ENCODE data around the gene SLAMF6. TPM values are rescaled to one million over a fixed set of nuclear protein-coding genes. Genes with fewer than 3 reads are reported as not detected.
"Not testable (repeated sequence)": the region's sequence is repeated elsewhere in the genome, so short reads cannot be mapped to it uniquely, and the experiment has no call there.

Gene SLAMF6
- total and polyA plus RNA-seq, 2 experiments from 2014 or later = not detected

GRCh38 chr1:160486453-160486852 lies 36.6 kb downstream of the SLAMF6 start:
- no peak overlapping the region for H2AFZ ChIP-seq
- H3K36me3 ChIP-seq (replicated peaks; ENCODE audit: insufficient read depth, low read depth) = no peaks in the 10 kb centered on the region
- no peaks in the 10 kb centered on the region for H3K4me1 ChIP-seq (ENCODE audit: insufficient read depth)
- DNase-seq (ENCODE audit: low spot score) = no peak
- no peaks in the 10 kb centered on the region for H3K27me3 ChIP-seq
- H4K20me1 ChIP-seq (ENCODE audit: insufficient read depth, poor library complexity, severe bottlenecking) = no peaks in the 10 kb centered on the region
- TF ChIP-seq EZH2phosphoT487 (IDR thresholded peaks at IDR 0.05; ENCODE audit: low read depth, severe bottlenecking, unreplicated experiment) (no peak), EZH2 (IDR thresholded peaks at IDR 0.05; ENCODE audit: borderline replicate concordance) (no peak), CTCF (IDR thresholded peaks at IDR 0.05; ENCODE audit: poor library complexity) (no peak)
- no peak overlapping the region for H3K4me3 ChIP-seq
- H3K79me2 ChIP-seq = no peaks in the 10 kb centered on the region
- H3K9me3 ChIP-seq (ENCODE audit: low read depth) = no peaks in the 10 kb centered on the region
- 53% methylated on average over 4 of the region's 4 CpGs for WGBS (ENCODE audit: low lambda C conversion rate, missing lambda C conversion rate)
- no peak overlapping the region for H3K27ac ChIP-seq
- no peak overlapping the region for H3K4me2 ChIP-seq
- no peaks in the 10 kb centered on the region for H3K9me2 ChIP-seq (replicated peaks; ENCODE audit: insufficient read depth)

GRCh38 chr1:160483505-160484185 lies 39.4 kb downstream of the SLAMF6 start:
- WGBS (ENCODE audit: low lambda C conversion rate, missing lambda C conversion rate) = 90% methylated on average over 2 of the region's 2 CpGs
- H3K4me2 ChIP-seq = no peak overlapping the region
- no peaks in the 10 kb centered on the region for H3K36me3 ChIP-seq (replicated peaks; ENCODE audit: insufficient read depth, low read depth)
- no peaks in the 10 kb centered on the region for H4K20me1 ChIP-seq (ENCODE audit: insufficient read depth, poor library complexity, severe bottlenecking)
- no peaks in the 10 kb centered on the region for H3K79me2 ChIP-seq
- no peak for DNase-seq (ENCODE audit: low spot score)
- H3K27me3 ChIP-seq = no peaks in the 10 kb centered on the region
- no peak overlapping the region for H3K27ac ChIP-seq
- H3K4me3 ChIP-seq = no peak overlapping the region
- no peak overlapping the region for H2AFZ ChIP-seq
- H3K9me2 ChIP-seq (replicated peaks; ENCODE audit: insufficient read depth) = no peaks in the 10 kb centered on the region
- H3K4me1 ChIP-seq (ENCODE audit: insufficient read depth) = no peaks in the 10 kb centered on the region
- no peaks in the 10 kb centered on the region for H3K9me3 ChIP-seq (ENCODE audit: low read depth)
- TF ChIP-seq EZH2 (IDR thresholded peaks at IDR 0.05; ENCODE audit: borderline replicate concordance) = no peak
- TF ChIP-seq EZH2phosphoT487 (IDR thresholded peaks at IDR 0.05; ENCODE audit: low read depth, severe bottlenecking, unreplicated experiment) = no peak
- no peak for TF ChIP-seq CTCF (IDR thresholded peaks at IDR 0.05; ENCODE audit: poor library complexity)

- Histone ChIP-seq H3K4me2 (no peak overlapping the region), H4K20me1 (ENCODE audit: insufficient read depth, poor library complexity, severe bottlenecking) (no peaks in the 10 kb centered on the region), H3K36me3 (replicated peaks; ENCODE audit: insufficient read depth, low read depth) (no peaks in the 10 kb centered on the region), H3K27ac (no peak overlapping the region), H3K27me3 (no peaks in the 10 kb centered on the region), H3K79me2 (no peaks in the 10 kb centered on the region), H3K9me2 (replicated peaks; ENCODE audit: insufficient read depth) (no peaks in the 10 kb centered on the region), H3K9me3 (ENCODE audit: low read depth) (no peaks in the 10 kb centered on the region), H3K4me1 (ENCODE audit: insufficient read depth) (no peaks in the 10 kb centered on the region), H3K4me3 (no peak overlapping the region), H2AFZ (no peak overlapping the region)
- no peak for DNase-seq (ENCODE audit: low spot score)
- TF ChIP-seq EZH2 (IDR thresholded peaks at IDR 0.05; ENCODE audit: borderline replicate concordance) (no peak), CTCF (IDR thresholded peaks at IDR 0.05; ENCODE audit: poor library complexity) (no peak)
- 64% methylated on average over 1 of the region's 1 CpG for WGBS (ENCODE audit: low lambda C conversion rate, missing lambda C conversion rate)
Observed at GRCh38 chr1:160481979-160482596, 41.0 kb downstream of the SLAMF6 start.

GRCh38 chr1:160480781-160481180 lies 42.3 kb downstream of the SLAMF6 start:
- H3K27me3 ChIP-seq; H2AFZ ChIP-seq; DNase-seq (ENCODE audit: low spot score); H4K20me1 ChIP-seq (ENCODE audit: insufficient read depth, poor library complexity, severe bottlenecking); H3K36me3 ChIP-seq (replicated peaks; ENCODE audit: insufficient read depth, low read depth); H3K4me1 ChIP-seq (ENCODE audit: insufficient read depth); H3K4me3 ChIP-seq; H3K9me3 ChIP-seq (ENCODE audit: low read depth); H3K27ac ChIP-seq; H3K79me2 ChIP-seq; H3K9me2 ChIP-seq (replicated peaks; ENCODE audit: insufficient read depth); H3K4me2 ChIP-seq: not testable (repeated sequence)
- 78% methylated on average over 7 of the region's 7 CpGs for WGBS (ENCODE audit: low lambda C conversion rate, missing lambda C conversion rate)

- H3K27ac ChIP-seq; H3K4me1 ChIP-seq (ENCODE audit: insufficient read depth); H4K20me1 ChIP-seq (ENCODE audit: insufficient read depth, poor library complexity, severe bottlenecking); DNase-seq (ENCODE audit: low spot score); H3K27me3 ChIP-seq; H3K4me3 ChIP-seq; H3K9me2 ChIP-seq (replicated peaks; ENCODE audit: insufficient read depth); H3K36me3 ChIP-seq (replicated peaks; ENCODE audit: insufficient read depth, low read depth); H3K4me2 ChIP-seq; H3K9me3 ChIP-seq (ENCODE audit: low read depth); H3K79me2 ChIP-seq; H2AFZ ChIP-seq: not testable (repeated sequence)
- WGBS (ENCODE audit: low lambda C conversion rate, missing lambda C conversion rate) = 85% methylated on average over 6 of the region's 6 CpGs
Observed at GRCh38 chr1:160479091-160479490, 44.0 kb downstream of the SLAMF6 start.

Data from hepatocyte (in vitro differentiated cells).